ENCODE data around the gene GTF2IRD1.
"Not testable (repeated sequence)": the region's sequence is repeated elsewhere in the genome, so short reads cannot be mapped to it uniquely, and the experiment has no call there.

GTF2IRD1 gene

GRCh38 chr7:74523015-74523414 is 69.3 kb downstream of the GTF2IRD1 start:
- no peaks in the 10 kb centered on the region for H3K4me1 ChIP-seq (ENCODE audit: control insufficient read depth, insufficient read depth, low read length)
- peaks cover 71% of the 10 kb centered on the region for H3K36me3 ChIP-seq (ENCODE audit: insufficient read depth, low read length)

DNA sequence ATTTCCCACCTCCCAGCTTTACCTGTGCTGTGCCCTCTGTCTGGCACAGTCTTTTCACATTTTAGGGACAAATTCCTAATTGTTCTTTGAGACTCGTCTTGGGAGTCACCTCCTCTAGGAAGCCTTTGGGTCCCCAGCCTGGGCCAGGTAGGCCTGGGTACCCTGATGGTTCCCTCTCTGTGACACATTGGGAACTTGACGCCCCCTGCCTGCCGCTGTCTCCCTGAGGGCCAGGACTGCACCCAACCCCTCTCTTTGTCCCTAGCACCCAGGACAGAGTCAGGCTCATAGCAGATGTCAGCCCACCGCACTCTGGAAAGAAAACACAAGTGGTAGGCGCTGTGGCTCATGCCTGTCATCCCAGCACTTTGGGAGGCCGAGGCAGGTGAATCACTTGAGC is 71.4 kb downstream of the GTF2IRD1 start:
- Histone ChIP-seq H3K9me3 (replicated peaks; ENCODE audit: low read length) (no peaks in the 10 kb centered on the region), H3K4me2 (ENCODE audit: low read length) (no peak overlapping the region), H3K9ac (ENCODE audit: low read depth, low read length) (no peak overlapping the region), H3K4me3 (ENCODE audit: low read length) (no peak overlapping the region), H3K4me1 (ENCODE audit: control insufficient read depth, insufficient read depth, low read length) (no peaks in the 10 kb centered on the region), H3K36me3 (ENCODE audit: insufficient read depth, low read length) (peaks cover 58% of the 10 kb centered on the region), H3K27me3 (ENCODE audit: control insufficient read depth, insufficient read depth, low read length) (no peaks in the 10 kb centered on the region)

More at GRCh38 chr7:74523015-74523414, 69.3 kb downstream of the GTF2IRD1 start:
- Histone ChIP-seq H3K27me3 (ENCODE audit: control insufficient read depth, insufficient read depth, low read length) (no peaks in the 10 kb centered on the region), H3K4me2 (ENCODE audit: low read length) (no peak overlapping the region), H3K4me3 (ENCODE audit: low read length) (no peak overlapping the region), H3K9ac (ENCODE audit: low read depth, low read length) (no peak overlapping the region), H3K9me3 (replicated peaks; ENCODE audit: low read length) (no peaks in the 10 kb centered on the region)

DNA sequence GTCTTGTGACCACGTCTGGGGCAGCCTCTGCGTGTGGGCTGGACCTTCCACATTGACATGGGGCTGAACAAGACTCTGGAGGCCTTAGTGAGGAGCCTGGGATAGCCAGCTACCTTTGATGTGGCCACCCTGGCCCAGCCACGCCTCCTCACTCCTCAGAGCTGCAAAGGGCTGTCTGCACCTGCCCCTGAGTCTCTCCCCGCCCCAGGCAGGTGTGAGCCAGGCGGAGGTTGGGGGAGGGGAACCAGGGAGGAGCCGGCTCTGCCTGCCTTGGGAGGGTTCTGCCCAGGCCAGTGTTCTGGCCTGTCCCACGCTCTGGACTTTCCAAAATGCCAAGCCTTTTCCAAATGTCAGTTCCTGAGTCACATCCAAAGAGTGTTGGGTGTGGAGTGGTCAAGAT is 72.2 kb downstream of the GTF2IRD1 start:
- Histone ChIP-seq H3K36me3 (ENCODE audit: insufficient read depth, low read length) (peaks cover 59% of the 10 kb centered on the region), H3K4me2 (ENCODE audit: low read length) (no peak overlapping the region), H3K27me3 (ENCODE audit: control insufficient read depth, insufficient read depth, low read length) (no peaks in the 10 kb centered on the region), H3K9ac (ENCODE audit: low read depth, low read length) (no peak overlapping the region), H3K4me3 (ENCODE audit: low read length) (no peak overlapping the region), H3K4me1 (ENCODE audit: control insufficient read depth, insufficient read depth, low read length) (no peaks in the 10 kb centered on the region), H3K9me3 (replicated peaks; ENCODE audit: low read length) (no peaks in the 10 kb centered on the region)

DNA sequence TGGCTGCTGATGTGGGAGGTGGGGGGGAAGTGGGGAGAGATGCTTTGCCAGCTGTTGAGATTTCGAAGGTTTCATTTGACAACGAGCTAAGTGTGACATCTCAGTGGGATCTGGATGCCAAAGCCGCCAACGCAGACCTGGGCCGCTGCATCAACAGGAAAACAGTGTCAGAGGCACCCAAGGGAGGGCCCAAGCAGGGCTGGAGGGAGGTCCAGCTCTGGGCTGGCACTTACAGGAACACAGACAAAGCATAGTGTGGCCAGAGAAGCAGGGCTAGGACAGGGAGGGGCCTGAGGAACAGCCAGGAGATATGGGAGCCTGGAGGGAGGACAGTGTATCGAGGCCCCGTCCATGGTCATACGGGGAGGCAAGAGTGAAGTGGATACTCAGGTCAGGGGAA is 73.1 kb downstream of the GTF2IRD1 start:
- Histone ChIP-seq H3K4me3 (ENCODE audit: low read length) (no peak overlapping the region), H3K4me1 (ENCODE audit: control insufficient read depth, insufficient read depth, low read length) (no peaks in the 10 kb centered on the region), H3K36me3 (ENCODE audit: insufficient read depth, low read length) (peaks cover 55% of the 10 kb centered on the region), H3K4me2 (ENCODE audit: low read length) (no peak overlapping the region), H3K9ac (ENCODE audit: low read depth, low read length) (no peak overlapping the region), H3K27me3 (ENCODE audit: control insufficient read depth, insufficient read depth, low read length) (no peaks in the 10 kb centered on the region), H3K9me3 (replicated peaks; ENCODE audit: low read length) (no peaks in the 10 kb centered on the region)

- H3K9ac ChIP-seq (ENCODE audit: low read depth, low read length), result no peak overlapping the region
- no peaks in the 10 kb centered on the region for H3K9me3 ChIP-seq (replicated peaks; ENCODE audit: low read length)
- H3K36me3 ChIP-seq (ENCODE audit: insufficient read depth, low read length), result peaks cover 53% of the 10 kb centered on the region
- no peak overlapping the region for H3K4me2 ChIP-seq (ENCODE audit: low read length)
- no peaks in the 10 kb centered on the region for H3K27me3 ChIP-seq (ENCODE audit: control insufficient read depth, insufficient read depth, low read length)
- H3K4me3 ChIP-seq (ENCODE audit: low read length), result no peak overlapping the region
- H3K4me1 ChIP-seq (ENCODE audit: control insufficient read depth, insufficient read depth, low read length), result no peaks in the 10 kb centered on the region
These were observed 74.1 kb downstream of the GTF2IRD1 start for GRCh38 chr7:74527842-74528241.

- H3K9ac ChIP-seq (ENCODE audit: low read depth, low read length); H3K4me1 ChIP-seq (ENCODE audit: control insufficient read depth, insufficient read depth, low read length); H3K4me2 ChIP-seq (ENCODE audit: low read length); H3K27me3 ChIP-seq (ENCODE audit: control insufficient read depth, insufficient read depth, low read length); H3K4me3 ChIP-seq (ENCODE audit: low read length); H3K9me3 ChIP-seq (replicated peaks; ENCODE audit: low read length): not testable (repeated sequence)
- H3K36me3 ChIP-seq (ENCODE audit: insufficient read depth, low read length), result peaks cover 51% of the 10 kb centered on the region
These were observed 75.1 kb downstream of the GTF2IRD1 start for GRCh38 chr7:74528773-74529172.

- Histone ChIP-seq H3K36me3 (ENCODE audit: insufficient read depth, low read length) (peaks cover 53% of the 10 kb centered on the region), H3K4me3 (ENCODE audit: low read length) (no peak overlapping the region), H3K9ac (ENCODE audit: low read depth, low read length) (no peak overlapping the region), H3K27me3 (ENCODE audit: control insufficient read depth, insufficient read depth, low read length) (no peaks in the 10 kb centered on the region), H3K4me2 (ENCODE audit: low read length) (no peak overlapping the region), H3K4me1 (ENCODE audit: control insufficient read depth, insufficient read depth, low read length) (no peaks in the 10 kb centered on the region), H3K9me3 (replicated peaks; ENCODE audit: low read length) (no peaks in the 10 kb centered on the region)
These were observed 82.2 kb downstream of the GTF2IRD1 start for GRCh38 chr7:74535951-74536356.

- peaks cover 63% of the 10 kb centered on the region for H3K36me3 ChIP-seq (ENCODE audit: insufficient read depth, low read length)
- H3K4me2 ChIP-seq (ENCODE audit: low read length); H3K27me3 ChIP-seq (ENCODE audit: control insufficient read depth, insufficient read depth, low read length); H3K9ac ChIP-seq (ENCODE audit: low read depth, low read length); H3K4me3 ChIP-seq (ENCODE audit: low read length); H3K4me1 ChIP-seq (ENCODE audit: control insufficient read depth, insufficient read depth, low read length); H3K9me3 ChIP-seq (replicated peaks; ENCODE audit: low read length): not testable (repeated sequence)
These were observed 88.2 kb downstream of the GTF2IRD1 start for GRCh38 chr7:74541937-74542336.

- Histone ChIP-seq H3K4me1 (ENCODE audit: control insufficient read depth, insufficient read depth, low read length) (no peaks in the 10 kb centered on the region), H3K36me3 (ENCODE audit: insufficient read depth, low read length) (peaks cover 65% of the 10 kb centered on the region), H3K9me3 (replicated peaks; ENCODE audit: low read length) (peaks cover 3% of the 10 kb centered on the region), H3K4me2 (ENCODE audit: low read length) (no peak overlapping the region), H3K27me3 (ENCODE audit: control insufficient read depth, insufficient read depth, low read length) (no peaks in the 10 kb centered on the region), H3K9ac (ENCODE audit: low read depth, low read length) (no peak overlapping the region), H3K4me3 (ENCODE audit: low read length) (no peak overlapping the region)
These were observed 88.9 kb downstream of the GTF2IRD1 start for GRCh38 chr7:74542558-74543117.

GRCh38 chr7:74544706-74545469 is 91.2 kb downstream of the GTF2IRD1 start:
- no peaks in the 10 kb centered on the region for H3K27me3 ChIP-seq (ENCODE audit: control insufficient read depth, insufficient read depth, low read length)
- H3K9ac ChIP-seq (ENCODE audit: low read depth, low read length), result no peak overlapping the region
- H3K4me2 ChIP-seq (ENCODE audit: low read length), result no peak overlapping the region
- peaks cover 59% of the 10 kb centered on the region for H3K36me3 ChIP-seq (ENCODE audit: insufficient read depth, low read length)
- no peak overlapping the region for H3K4me3 ChIP-seq (ENCODE audit: low read length)
- H3K4me1 ChIP-seq (ENCODE audit: control insufficient read depth, insufficient read depth, low read length), result no peaks in the 10 kb centered on the region
- H3K9me3 ChIP-seq (replicated peaks; ENCODE audit: low read length), result peaks cover 3% of the 10 kb centered on the region

DNA sequence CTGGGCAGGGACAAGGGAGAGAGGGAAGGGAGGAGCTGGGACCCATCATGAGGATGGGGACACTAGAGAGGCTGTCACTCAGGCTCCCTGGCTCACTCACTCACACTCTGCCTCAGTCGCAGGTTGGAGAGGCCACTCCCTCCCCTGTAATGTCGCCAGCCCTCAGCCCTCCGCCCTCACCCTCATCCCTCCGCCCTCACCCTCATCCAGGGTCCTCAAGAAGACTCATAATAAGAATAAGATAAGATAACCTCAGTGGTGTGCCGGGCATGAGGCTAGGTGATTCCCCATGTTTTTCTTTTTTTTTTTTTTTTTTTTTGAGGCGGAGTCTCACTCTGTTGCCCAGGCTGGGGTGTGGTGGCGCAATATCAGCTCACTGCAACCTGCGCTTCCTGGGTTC is 92.2 kb downstream of the GTF2IRD1 start:
- Histone ChIP-seq H3K4me2 (ENCODE audit: low read length) (no peak overlapping the region), H3K36me3 (ENCODE audit: insufficient read depth, low read length) (peaks cover 57% of the 10 kb centered on the region), H3K4me1 (ENCODE audit: control insufficient read depth, insufficient read depth, low read length) (no peaks in the 10 kb centered on the region), H3K9me3 (replicated peaks; ENCODE audit: low read length) (peaks cover 3% of the 10 kb centered on the region), H3K9ac (ENCODE audit: low read depth, low read length) (no peak overlapping the region), H3K4me3 (ENCODE audit: low read length) (no peak overlapping the region), H3K27me3 (ENCODE audit: control insufficient read depth, insufficient read depth, low read length) (no peaks in the 10 kb centered on the region)

DNA sequence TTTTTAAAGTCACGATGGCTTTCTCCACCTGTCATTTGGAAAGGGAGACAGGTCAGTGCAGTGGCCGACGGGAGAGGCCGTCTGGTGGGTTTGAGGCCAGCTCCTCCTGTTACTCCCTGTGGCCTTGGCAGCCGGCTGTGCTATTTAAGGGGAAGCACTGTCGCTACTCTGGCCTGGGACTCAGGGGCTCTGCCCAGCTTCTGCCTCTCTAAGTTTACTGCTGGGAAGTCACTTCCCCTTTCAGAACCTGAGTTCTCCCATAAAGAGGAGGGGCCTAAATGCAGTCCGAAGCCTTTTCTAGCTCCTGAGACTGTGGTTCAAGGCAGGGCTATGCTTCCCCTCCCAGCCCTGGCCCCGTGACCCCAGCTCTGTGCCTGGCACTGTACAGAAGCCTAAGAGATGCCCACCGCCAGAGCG is 99.9 kb downstream of the GTF2IRD1 start:
- peaks cover 27% of the 10 kb centered on the region for H3K36me3 ChIP-seq (ENCODE audit: insufficient read depth, low read length)
- H3K27me3 ChIP-seq (ENCODE audit: control insufficient read depth, insufficient read depth, low read length), result not testable (repeated sequence)

More for the DNA sequence above, 99.9 kb downstream of the GTF2IRD1 start:
- H3K4me2 ChIP-seq (ENCODE audit: low read length); H3K9me3 ChIP-seq (replicated peaks; ENCODE audit: low read length); H3K4me1 ChIP-seq (ENCODE audit: control insufficient read depth, insufficient read depth, low read length); H3K9ac ChIP-seq (ENCODE audit: low read depth, low read length); H3K4me3 ChIP-seq (ENCODE audit: low read length): not testable (repeated sequence)
